ENCODE results near the gene RBMS3. TPM values are rescaled to one million over a fixed set of nuclear protein-coding genes. Genes with fewer than 3 reads are reported as not detected.

RBMS3 gene
- total RNA-seq, 1 experiment from 2014 or later: 74.2 TPM

GRCh38 chr3:29282427-29283230 is 1.8 kb downstream of the RBMS3 start:
- Mint-ChIP-seq H3K4me1 (ENCODE audit: insufficient read depth, unreplicated experiment) (peaks cover 27% of the 10 kb centered on the region), H3K27me3 (ENCODE audit: insufficient read depth, unreplicated experiment) (no peaks in the 10 kb centered on the region), H3K36me3 (ENCODE audit: insufficient read depth, unreplicated experiment) (no peaks in the 10 kb centered on the region), H3K4me3 (ENCODE audit: unreplicated experiment) (peak overlapping the region; percentile 79), H3K27ac (ENCODE audit: low read depth, unreplicated experiment) (peak overlapping the region; percentile 85), H3K9me3 (ENCODE audit: unreplicated experiment) (no peaks in the 10 kb centered on the region)
- ChIA-PET CTCF (interaction anchor here (1.1 to 3.1 kb wide), 9 partner anchors 8 to 614 kb away, joined by 4 to 17 read pairs (median 6); no protein-coding TSS in a partner anchor), POLR2A (interaction anchor here (0.6 to 13.9 kb wide), 29 partner anchors 8 to 934 kb away, joined by 3 to 184 read pairs (median 8); partner anchors contain the start of genes AZI2 and ZCWPW2)
- no TSS peak for BruUV-seq (replicated peaks)
- TF ChIP-seq, protein P1, sequence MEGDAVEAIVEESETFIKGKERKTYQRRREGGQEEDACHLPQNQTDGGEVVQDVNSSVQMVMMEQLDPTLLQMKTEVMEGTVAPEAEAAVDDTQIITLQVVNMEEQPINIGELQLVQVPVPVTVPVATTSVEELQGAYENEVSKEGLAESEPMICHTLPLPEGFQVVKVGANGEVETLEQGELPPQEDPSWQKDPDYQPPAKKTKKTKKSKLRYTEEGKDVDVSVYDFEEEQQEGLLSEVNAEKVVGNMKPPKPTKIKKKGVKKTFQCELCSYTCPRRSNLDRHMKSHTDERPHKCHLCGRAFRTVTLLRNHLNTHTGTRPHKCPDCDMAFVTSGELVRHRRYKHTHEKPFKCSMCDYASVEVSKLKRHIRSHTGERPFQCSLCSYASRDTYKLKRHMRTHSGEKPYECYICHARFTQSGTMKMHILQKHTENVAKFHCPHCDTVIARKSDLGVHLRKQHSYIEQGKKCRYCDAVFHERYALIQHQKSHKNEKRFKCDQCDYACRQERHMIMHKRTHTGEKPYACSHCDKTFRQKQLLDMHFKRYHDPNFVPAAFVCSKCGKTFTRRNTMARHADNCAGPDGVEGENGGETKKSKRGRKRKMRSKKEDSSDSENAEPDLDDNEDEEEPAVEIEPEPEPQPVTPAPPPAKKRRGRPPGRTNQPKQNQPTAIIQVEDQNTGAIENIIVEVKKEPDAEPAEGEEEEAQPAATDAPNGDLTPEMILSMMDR (IDR thresholded peaks at IDR 0.05; ENCODE audit: unreplicated experiment): no peak
- intact Hi-C loops (cut with micrococcal nuclease): loop anchor here (1.0 to 10.0 kb wide), 7 partner anchors 55 to 1472 kb away; no protein-coding TSS in a partner anchor
- peak; percentile 62 for DNase-seq (ENCODE audit: unreplicated experiment)

DNA sequence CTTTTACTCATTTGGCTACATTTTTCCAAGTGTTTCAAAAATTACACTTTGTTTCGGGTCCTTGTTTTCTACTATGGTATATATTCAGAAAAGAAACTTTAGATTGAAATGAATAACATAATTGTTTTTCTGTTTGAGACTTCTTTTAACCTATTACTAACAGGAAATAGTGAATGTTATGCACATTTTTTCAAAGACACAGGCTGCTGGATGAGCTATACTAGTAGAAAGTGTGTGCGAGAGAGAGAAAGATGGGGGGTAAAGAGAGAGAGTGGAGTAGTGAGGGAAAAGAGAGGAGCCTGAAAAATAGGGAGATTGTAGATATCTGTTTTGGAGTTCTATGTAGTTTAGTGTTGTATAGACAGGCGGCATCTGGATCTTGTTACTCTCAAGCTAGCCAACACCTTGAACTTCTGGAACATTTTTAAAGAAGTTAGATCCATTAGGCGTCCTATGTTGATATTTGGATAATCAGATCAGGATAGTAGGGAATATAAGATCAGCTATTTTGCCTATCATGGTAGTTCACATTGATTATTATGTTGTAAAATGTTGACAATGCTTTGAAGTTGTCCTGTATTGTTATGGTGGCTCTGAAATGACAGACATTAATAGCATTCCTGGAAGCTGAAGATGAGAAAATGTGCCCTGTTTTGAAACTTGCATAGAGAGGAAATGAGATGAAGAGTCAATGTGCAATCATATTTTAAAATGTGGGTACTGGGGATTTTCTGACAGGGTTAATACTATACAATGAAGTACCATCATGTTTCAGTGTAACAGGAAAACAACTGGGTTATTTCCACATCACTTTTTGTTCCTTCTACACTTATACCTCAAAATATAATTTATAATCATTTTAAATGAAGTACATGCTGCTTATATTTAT is 2.6 kb downstream of the RBMS3 start:
- ChIA-PET CTCF (interaction anchor here (0.6 to 1.4 kb wide), 5 partner anchors 11 to 476 kb away, joined by 3 to 9 read pairs (median 4); no protein-coding TSS in a partner anchor), POLR2A (interaction anchor here (0.7 to 13.9 kb wide), 16 partner anchors 9 to 1777 kb away, joined by 3 to 184 read pairs (median 5); partner anchors contain the start of genes AZI2 and ZCWPW2)
- Mint-ChIP-seq H3K4me3 (ENCODE audit: unreplicated experiment) (peak overlapping the region; percentile 79), H3K4me1 (ENCODE audit: insufficient read depth, unreplicated experiment) (peaks cover 26% of the 10 kb centered on the region), H3K9me3 (ENCODE audit: unreplicated experiment) (no peaks in the 10 kb centered on the region), H3K36me3 (ENCODE audit: insufficient read depth, unreplicated experiment) (no peaks in the 10 kb centered on the region), H3K27me3 (ENCODE audit: insufficient read depth, unreplicated experiment) (no peaks in the 10 kb centered on the region), H3K27ac (ENCODE audit: low read depth, unreplicated experiment) (peak overlapping the region; percentile 85)
- BruUV-seq (replicated peaks): no TSS peak
- TF ChIP-seq, protein P1 (IDR thresholded peaks at IDR 0.05; ENCODE audit: unreplicated experiment): no peak
- peak; percentile 28 for DNase-seq (ENCODE audit: unreplicated experiment)
- intact Hi-C loops (cut with micrococcal nuclease): loop anchor here (1.0 to 10.0 kb wide), 8 partner anchors 54 to 1471 kb away; no protein-coding TSS in a partner anchor

- ChIA-PET CTCF (interaction anchor here (0.6 to 1.3 kb wide), 2 partner anchors 59 to 475 kb away, joined by 3 to 9 read pairs; no protein-coding TSS in a partner anchor), POLR2A (interaction anchor here (1.2 to 13.9 kb wide), 9 partner anchors 28 to 936 kb away, joined by 3 to 184 read pairs (median 11); partner anchors contain the start of genes AZI2 and ZCWPW2)
- H3K36me3 Mint-ChIP-seq (ENCODE audit: insufficient read depth, unreplicated experiment): no peaks in the 10 kb centered on the region
- peak; percentile 42 for DNase-seq (ENCODE audit: unreplicated experiment)
- intact Hi-C loops (cut with micrococcal nuclease): loop anchor here (1.0 to 10.0 kb wide), 7 partner anchors 53 to 1470 kb away; no protein-coding TSS in a partner anchor
- peaks cover 21% of the 10 kb centered on the region for H3K4me1 Mint-ChIP-seq (ENCODE audit: insufficient read depth, unreplicated experiment)
- peak overlapping the region; percentile 79 for H3K4me3 Mint-ChIP-seq (ENCODE audit: unreplicated experiment)
- TF ChIP-seq, protein P1 (IDR thresholded peaks at IDR 0.05; ENCODE audit: unreplicated experiment): no peak
- no peaks in the 10 kb centered on the region for H3K27me3 Mint-ChIP-seq (ENCODE audit: insufficient read depth, unreplicated experiment)
- no peaks in the 10 kb centered on the region for H3K9me3 Mint-ChIP-seq (ENCODE audit: unreplicated experiment)
- H3K27ac Mint-ChIP-seq (ENCODE audit: low read depth, unreplicated experiment): peak overlapping the region; percentile 85
- no TSS peak for BruUV-seq (replicated peaks)
These were observed 3.6 kb downstream of the RBMS3 start for GRCh38 chr3:29284497-29284896.

Measured in MCF 10A (cell line).